AG10803 (cell line): ENCODE results near the gene ZFAND2A.

Source experiments
- DNase-seq: peaks from one replicate; pipeline ENCODE4 v3.0.0; 2010; ENCODE audit warnings: low read depth
- H3K4me3 ChIP-seq: 2 replicates; pipeline ENCODE4 v1.5.1; 2011; ENCODE audit warnings: mild to moderate bottlenecking, low read length, control low read depth
- CTCF ChIP-seq: conservative IDR thresholded peaks from 2 replicates; pipeline ENCODE4 v1.5.1; 2011; ENCODE audit warnings: mild to moderate bottlenecking, low read length, control low read depth, inconsistent platforms

Gene ZFAND2A

DNA sequence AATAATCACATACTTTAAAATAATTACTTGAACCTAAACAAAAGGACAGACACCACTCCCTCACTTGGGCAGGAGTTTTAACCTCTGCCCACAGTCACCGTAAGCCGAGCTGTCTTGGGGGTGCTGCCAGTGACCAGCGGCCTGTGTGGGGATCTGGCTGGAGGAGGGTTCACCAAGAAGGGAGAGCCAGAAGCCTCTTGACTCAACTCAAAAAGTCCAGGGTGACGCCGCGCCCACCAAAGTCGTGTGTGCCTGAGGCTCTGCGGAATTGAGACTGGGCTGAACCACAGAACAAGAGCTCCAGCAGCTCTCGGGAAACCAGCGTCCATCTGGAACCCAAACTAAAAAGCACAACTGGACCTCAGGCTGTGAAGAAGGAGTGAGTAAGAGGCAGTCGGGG lies 35.8 kb downstream of the ZFAND2A start:
- peak overlapping the region; percentile 34 for H3K4me3 ChIP-seq
- TF ChIP-seq CTCF = no peak
- peak; percentile 32 for DNase-seq

DNA sequence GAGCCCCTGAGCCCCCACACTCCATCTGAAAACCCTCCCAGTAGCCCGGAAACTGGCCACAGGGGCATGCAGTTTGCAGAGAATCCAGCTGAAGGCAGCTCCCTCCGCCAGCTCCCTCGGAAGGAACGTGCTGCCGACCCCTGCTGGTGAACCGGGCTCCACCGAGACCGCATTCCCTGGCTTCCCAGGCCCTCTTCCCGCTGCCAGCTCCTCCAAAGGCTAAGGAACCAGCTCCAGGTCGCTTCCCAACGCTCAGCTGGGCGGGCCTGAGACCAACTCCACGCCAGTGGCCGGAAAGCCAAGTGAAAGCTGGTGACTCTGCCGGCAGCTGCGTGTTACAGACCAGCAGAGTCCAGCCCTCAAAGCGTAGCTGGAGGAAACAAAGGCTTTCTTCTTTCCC lies 36.3 kb downstream of the ZFAND2A start:
- peak overlapping the region; percentile 34 for H3K4me3 ChIP-seq
- TF ChIP-seq CTCF = peak; percentile 73
- DNase-seq = peak; percentile 89

DNA sequence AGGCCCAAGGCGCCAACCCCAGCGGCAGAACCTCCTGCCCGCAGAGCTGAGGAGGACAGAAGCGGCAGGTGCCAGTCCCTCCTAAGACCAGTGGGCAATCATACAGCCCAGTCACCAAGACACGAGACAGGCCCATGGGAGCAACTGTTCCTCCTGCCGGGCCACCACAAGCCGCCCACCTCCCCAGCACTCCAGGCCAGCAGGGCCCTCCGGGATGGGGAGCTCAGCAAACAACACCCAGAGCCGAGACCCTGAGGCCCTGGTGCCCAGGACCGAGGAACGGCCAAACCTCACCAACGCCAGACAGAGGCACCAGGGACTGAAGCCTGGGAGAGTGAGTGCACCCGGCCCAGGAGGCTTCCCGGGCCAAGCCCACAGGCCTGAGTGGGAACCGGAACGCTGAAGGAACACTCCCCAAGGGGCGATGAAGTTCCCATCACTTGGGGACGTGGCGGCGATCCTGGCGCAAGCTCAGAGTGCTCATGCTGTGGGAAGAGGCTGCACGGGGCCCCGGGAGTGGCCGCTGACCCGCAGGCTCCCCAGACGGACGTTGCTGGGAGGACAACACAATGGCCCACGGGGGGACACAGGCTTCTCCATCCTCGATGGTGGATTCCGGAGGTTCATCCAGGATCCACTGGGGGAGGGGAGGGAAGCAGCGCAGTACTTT lies 37.0 kb downstream of the ZFAND2A start:
- no peak for TF ChIP-seq CTCF
- H3K4me3 ChIP-seq = no peak overlapping the region
- DNase-seq = no peak

GRCh38 chr7:1121886-1122831 lies 37.8 kb downstream of the ZFAND2A start:
- no peak overlapping the region for H3K4me3 ChIP-seq
- no peak for TF ChIP-seq CTCF
- DNase-seq = no peak

DNA sequence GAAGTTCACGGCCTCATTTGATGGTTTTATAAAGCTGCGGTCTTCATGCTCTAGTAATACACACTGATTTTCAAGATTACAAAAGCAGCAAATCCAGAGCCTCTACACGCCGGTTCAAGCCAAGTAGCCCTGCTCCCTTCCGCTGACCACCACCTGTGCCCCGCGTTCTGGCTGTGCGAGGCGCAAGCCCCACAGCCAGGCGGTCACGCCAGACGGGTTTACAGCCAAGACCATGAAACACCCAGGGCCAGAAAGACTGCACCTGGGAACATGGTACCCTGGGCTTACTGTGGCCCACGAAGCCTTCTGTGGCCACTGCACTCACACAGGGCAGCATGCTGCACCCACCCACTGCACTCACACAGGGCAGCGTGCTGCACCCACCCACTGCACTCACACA lies 38.5 kb downstream of the ZFAND2A start:
- no peak overlapping the region for H3K4me3 ChIP-seq
- no peak for TF ChIP-seq CTCF
- no peak for DNase-seq

DNA sequence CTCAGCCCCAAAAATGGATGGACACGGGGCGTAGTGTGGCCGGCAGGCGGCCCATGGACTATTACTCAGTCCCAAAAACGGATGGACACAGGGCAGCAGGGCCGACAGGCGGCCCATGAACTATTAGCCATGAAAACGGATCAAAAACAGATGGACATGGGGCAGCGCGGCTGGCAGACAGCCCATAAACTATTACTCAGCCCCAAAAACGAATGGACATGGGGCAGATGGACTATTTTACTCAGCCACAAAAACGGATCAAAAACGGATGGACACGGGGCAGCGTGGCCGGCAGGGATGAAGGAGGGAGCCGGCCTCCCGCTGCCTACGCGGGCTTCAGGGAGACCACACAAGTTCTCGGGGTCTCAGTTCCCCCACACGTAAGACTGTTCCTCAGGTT lies 39.2 kb downstream of the ZFAND2A start:
- DNase-seq = no peak
- H3K4me3 ChIP-seq = no peak overlapping the region
- TF ChIP-seq CTCF = no peak

GRCh38 chr7:1119201-1119600 lies 40.8 kb downstream of the ZFAND2A start:
- DNase-seq = no peak
- TF ChIP-seq CTCF = no peak

More at GRCh38 chr7:1119201-1119600, 40.8 kb downstream of the ZFAND2A start:
- H3K4me3 ChIP-seq = no peak overlapping the region
